Activated CD4-positive, alpha-beta T cell treated with anti-CD3 and anti-CD28 coated beads, Interleukin-2, amount 50 U/mL, for 16 hours (primary cell): ENCODE measurements around the gene PAK4.
A peak's percentile ranks its signal among the peaks of the same experiment; 100 is the strongest.
"Not testable (repeated sequence)": the region's sequence is repeated elsewhere in the genome, so short reads cannot be mapped to it uniquely, and the experiment has no call there.

Experiments
- DNase-seq: peaks from one replicate; pipeline ENCODE4 v3.0.0-alpha.2; 2020

PAK4 gene

GRCh38 chr19:39100500-39101166, 25.0 kb upstream of the PAK4 start:
- no peak for DNase-seq

- DNase-seq = no peak
Measured at GRCh38 chr19:39103151-39103550, 22.4 kb upstream of the PAK4 start.

DNA sequence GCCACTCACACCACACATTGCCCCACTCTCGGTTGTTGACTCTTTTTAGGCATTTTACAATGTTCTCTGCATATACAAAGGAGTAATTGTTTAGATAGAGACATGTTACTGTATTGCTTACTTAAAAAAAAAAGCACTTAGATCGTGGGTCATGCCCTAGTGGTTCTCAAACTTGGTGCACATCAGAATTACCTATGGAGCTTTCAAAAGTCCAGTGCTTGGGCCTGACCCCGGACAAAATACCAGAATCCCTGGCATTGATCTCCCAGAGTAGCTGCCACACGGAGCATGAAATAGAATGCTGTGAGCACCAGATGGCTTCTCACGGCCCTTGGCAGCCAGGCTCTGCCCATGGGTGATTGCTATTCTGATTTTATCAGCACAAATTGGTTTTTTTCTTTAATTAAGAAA, 21.4 kb upstream of the PAK4 start:
- no peak for DNase-seq

GRCh38 chr19:39106194-39106593, 19.4 kb upstream of the PAK4 start:
- DNase-seq = no peak

DNA sequence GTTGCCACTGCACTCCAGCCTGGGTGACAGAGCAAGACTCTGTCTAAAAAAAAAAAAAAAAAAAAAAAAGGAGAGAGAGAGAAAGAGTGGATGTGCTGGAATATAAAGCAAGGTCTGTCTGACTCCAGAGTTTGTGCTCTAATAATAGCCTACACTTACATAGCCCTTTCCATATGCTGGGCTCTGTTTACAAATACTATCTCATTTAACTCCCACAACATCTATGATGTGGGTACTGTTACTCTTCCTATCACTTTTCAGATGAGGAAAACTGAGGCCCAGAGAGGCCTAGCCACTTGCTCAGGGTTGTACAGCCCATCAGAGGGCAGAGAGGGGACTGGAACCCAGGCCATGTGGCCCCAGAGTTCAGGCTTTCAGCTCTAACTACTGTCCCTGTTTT, 15.9 kb upstream of the PAK4 start:
- DNase-seq = no peak

GRCh38 chr19:39110263-39110967, 15.2 kb upstream of the PAK4 start:
- peak; percentile 52 for DNase-seq

DNA sequence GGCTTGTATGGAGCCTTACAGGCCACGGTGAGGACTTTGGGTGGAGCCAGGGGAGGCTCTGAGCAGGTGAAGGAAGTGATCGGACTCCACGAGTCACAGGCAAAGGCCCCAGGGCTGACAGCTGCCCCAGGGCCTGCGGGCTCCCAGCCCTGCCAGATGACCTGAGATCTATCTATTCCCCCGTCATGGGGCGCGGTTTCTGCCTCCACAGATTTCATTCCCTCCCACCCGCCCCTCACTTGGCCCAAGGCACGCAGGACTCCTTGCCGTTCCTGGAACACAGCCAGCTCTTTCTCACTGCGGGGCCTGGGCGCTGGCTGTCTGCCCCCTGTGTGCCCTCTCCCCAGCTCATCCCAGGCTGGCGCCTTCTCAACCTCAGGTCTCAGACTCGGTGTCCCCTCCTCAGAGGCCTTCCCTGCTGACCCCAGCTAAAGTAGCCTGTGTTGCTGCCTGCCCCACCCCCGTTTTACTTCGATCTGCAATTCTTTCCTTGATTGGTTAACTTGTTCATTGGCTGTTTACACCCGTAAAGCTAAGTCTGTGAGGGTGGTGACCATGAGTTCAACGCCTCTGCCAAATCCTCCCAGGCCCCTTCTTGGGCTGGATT, 13.9 kb upstream of the PAK4 start:
- DNase-seq = no peak

- DNase-seq = no peak
Measured at GRCh38 chr19:39112338-39112890, 13.2 kb upstream of the PAK4 start.

DNA sequence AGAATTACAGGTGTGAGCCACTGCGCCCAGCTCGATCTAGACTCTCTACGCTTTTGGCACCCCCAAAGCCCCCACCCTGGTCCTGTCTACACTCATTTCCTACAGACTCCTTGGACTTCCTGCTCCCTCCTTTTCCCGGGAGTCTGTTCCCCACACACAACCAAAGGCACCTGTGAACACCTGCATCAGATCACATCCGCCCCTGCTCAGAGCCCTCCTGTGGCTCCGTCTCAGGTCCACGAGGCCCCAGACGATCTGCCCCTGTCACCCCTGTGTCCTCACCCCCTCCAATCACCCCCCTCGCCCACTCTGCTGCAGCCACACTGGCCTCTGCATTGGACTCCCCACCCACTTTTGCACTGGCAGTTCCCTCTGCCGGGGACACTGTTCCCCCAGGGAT, 12.4 kb upstream of the PAK4 start:
- DNase-seq = no peak

DNA sequence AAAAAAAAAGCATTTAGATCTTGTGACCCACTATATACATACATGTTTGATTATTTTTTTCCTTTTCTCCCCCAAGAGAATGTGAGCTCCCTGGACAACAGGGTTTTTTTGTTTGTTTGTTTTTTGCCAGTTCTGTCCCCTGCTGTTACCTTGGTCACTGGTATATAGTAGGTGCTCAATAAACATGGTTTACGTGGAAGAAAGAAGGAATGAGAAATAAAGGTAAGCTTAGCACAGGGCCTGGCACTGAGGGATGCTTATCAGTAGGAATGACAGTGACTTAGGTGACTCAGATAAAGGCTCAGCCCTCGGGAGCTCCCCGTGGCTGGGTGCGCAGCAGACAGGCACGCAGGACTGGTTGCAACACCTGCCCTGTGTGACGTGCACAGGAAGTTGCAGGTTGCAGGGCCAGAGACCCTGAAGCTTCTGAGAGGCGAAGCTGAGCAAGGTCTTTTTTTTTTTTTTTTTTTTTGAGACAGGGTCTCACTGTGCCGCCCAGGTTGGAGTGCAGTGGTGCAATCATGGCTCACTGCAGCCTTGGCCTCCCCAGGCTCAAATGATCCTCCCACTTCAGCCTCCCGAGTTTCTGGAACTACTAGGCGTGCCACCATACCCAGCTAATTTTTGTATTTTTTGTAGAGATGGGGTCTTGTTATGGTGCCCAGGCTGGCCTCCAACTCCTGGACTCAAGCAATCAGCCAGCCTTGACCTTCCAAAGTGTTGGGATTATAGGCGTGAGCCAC, 10.3 kb upstream of the PAK4 start:
- DNase-seq = no peak

DNA sequence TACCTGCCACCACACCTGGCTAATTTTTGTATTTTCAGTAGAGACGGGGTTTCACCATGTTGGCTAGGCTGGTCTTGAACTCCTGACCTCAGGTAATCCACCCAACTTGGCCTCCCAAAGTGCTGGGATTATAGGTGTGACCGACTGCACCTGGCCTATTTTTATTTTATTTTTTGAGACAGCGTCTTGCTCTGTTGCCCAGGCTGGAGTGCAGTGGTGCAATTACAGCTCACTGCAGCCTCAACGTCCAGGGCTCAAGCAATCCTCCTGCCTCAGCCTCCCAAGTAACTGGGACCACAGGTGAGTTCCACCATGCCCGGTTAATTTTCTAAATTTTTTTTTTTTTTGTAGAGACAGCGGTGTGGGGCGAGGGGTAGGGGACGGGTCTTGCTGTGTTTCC, 8.6 kb upstream of the PAK4 start:
- not testable (repeated sequence) for DNase-seq

DNA sequence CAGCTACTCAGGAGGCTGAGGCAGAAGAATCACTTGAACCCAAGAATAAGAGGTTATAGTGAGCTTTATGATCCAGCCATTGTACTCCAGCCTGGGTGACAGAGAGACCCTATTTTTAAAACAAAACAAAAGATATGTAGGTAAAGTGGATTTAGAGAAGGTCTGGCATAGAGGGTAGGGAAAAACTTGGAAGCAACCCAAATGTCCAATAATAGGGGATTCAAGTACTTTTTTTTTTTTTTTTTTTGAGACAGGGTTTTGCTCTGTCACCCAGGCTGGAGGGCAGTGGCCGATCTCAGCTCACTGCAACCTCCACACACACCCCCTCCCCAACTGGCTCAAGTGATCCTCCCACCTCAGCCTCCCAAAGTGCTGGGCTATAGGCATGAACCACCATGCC, 5.8 kb upstream of the PAK4 start:
- DNase-seq = no peak

DNA sequence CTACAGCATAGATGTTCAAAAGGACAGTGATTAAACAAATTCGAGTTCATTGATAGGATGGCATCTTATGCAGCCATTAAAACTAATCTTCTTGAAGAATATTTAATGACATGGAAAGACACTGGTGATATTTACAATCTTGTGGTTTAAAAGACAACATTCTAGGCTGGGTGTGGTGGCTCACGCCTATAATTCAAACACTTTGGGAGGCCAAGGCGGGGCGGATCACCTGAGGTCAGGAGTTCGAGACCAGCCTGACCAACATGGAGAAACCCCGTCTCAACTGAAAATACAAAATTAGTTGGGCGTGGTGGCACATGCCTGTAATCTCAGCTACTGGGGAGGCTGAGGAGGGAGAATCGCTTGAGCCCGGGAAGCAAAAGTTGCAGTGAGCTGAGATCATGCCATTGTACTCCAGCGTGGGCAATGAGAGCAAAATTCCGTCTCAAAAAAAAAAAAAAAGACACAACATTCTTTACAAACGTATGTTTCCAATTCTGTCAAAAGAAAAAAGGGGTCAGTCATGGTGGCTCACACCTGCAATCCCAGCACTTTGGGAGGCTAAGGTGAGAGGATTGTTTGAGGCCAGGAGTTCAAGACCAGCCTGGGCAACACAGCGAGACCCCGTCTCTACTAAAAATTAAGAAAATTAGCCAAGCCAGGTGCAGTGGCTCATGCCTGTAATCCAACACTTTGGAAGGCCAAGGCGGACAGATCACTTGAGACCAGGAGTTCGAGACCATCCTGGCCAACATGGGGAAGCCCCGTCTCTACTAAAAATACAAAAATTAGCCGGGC, 2.5 kb upstream of the PAK4 start:
- DNase-seq = no peak

DNA sequence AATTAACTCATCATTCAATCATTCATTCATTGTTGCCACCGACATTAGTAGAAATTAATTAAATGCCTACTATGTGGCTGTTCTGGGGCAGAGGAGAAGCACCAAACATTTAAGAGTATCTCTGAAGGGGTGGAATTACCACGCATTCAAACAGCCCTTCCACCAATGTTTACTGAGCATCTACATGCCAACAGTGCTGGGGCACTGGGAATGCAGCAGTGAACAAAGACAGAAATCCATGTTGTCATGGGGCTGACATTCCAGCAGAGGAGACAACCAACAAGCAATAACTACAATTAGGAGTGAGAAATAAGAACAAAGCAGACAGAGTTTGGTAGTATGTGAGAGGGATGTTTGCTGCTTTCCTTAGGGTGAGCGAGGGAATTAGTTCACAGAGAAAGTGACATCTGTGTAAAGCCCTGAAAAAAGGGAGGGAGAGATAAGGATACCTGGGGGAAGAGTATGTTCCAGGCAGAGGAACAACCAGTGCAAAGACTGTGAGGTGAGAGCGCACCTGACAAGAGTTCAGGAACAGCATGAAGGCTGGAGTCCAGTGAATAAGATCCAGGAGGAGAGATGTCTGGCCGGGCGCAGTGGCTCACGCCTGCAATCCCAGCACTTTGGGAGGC, 1.3 kb upstream of the PAK4 start:
- no peak for DNase-seq

DNA sequence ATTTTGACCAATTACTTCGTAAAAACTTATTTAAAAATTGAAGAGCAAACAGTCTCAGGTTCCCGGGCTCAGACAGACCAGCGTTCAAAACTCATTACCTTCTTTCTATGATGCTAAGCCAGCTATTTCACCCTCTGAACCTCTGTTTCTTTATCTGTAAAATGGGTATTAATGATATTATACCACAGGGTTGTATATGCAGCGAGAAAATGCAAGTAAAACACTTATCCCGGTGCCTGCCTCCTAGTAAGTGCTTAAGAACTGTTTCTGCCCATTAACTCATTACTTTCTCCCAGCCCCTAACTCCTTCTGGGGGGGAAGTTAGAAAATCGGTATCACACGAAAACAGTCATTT, 410 bp upstream of the PAK4 start:
- no peak for DNase-seq

DNA sequence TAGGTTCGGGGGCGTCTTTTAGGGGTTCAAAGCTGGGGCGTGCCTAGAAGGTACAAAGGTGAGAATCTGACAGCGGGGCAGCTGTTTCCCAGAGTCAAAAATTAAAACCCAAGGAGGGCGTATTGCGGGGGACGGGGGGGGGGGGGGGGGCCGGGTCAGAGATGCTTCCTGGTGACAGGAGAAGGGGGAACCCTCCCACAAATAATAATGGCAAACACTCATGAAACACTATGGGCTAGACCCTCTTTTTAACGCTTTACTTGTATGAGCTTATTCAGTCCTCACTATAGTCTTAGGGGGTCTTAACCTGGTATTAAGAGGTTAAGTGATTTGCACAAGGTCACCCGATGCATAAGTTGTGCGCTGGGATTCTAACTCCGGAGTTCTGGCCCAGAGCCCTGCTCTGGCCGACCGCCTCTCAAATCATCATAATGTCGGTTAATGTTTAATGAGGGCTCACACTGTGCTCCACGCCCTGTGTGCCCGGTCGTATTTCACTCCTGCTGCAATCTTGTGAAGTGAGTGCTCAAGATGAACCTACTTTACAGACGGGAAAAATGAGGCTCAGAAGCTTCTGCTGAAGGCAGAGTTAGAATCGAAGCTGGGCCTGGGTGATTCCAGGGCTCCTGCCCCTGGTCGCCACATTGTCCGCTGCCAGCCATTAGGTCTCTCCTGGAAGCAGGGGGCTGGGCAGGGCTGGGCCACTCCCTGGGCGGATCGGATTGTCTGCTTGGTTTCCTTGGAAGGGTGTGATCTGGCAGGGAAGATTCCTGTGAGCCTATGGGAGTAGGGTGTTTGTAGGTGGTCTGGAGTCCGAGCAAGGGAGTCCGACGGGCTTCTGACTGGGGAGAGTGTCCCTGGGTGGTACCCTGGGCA, 964 bp downstream of the PAK4 start:
- no peak for DNase-seq

GRCh38 chr19:39127812-39128515, 2.4 kb downstream of the PAK4 start:
- no peak for DNase-seq

DNA sequence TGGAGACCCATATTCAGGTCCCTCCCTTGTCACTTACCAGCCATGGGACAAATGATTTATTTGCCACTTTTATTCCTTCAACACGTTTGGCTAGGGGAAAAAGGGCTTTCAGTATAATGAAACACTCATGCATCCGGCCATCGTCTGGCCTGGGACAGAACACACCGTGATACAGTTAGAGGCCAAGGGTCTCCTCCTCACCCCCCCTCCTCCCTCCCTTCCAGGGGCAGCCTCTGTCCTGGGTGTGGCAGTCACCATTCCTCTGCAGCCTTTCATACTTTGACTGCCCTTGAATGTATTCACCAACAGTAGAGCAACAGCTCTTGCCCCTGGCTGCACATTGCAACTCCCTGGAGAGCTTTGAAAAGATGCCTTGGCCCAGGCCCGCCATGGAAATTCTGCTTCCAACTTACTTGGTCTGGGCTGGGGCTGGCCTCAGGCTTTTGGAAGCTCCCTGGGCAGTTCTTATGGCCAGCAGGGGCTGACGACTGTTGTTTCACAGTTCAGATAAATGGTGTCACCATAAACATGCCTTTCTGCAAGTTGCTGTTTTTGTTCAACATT, 3.0 kb downstream of the PAK4 start:
- no peak for DNase-seq

DNA sequence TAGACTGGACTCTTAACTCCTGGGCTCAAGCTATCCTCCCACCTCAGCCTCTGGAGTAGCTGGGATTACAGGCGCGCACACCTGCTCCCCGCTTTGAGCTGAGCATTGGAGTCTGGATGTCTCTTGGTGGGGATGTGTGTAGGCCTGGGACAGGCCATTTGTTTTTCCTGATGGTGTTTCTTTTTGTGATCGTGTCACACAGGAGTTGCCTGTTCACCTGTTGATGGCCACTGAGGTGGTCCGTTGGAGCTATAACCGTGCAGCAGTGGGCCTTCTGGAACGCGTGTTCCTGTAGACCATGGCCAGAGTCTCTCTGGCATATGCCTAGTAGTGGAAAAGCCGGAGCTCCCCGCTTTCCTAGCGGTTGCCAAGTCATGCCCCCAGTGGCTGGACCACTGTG, 3.5 kb downstream of the PAK4 start:
- no peak for DNase-seq
